ENCODE data around the gene TANGO2. TPM values are rescaled to one million over a fixed set of nuclear protein-coding genes. Genes with fewer than 3 reads are reported as not detected.

TANGO2 gene
- total RNA-seq, 1 experiment from 2014 or later: 14.6 TPM

- Histone ChIP-seq H2AFZ (ENCODE audit: low read length) (no peak overlapping the region), H3T11ph (ENCODE audit: low read length) (no peak overlapping the region), H2BK5ac (ENCODE audit: insufficient read length, low read length) (no peak overlapping the region), H3K27ac (ENCODE audit: insufficient read length, low read depth, low read length) (no peak overlapping the region), H2BK15ac (ENCODE audit: low read depth, low read length) (no peak overlapping the region), H4K91ac (ENCODE audit: insufficient read length, low read depth, low read length) (no peak overlapping the region), H3K9me3 (ENCODE audit: control insufficient read depth, low read depth, low read length) (no peaks in the 10 kb centered on the region), H3K56ac (ENCODE audit: insufficient read length, low read depth, low read length) (no peak overlapping the region), H3K9ac (ENCODE audit: extremely low read depth, insufficient read length, low read length) (no peak overlapping the region), H4K5ac (ENCODE audit: insufficient read length, low read depth, low read length) (no peak overlapping the region), H2BK120ac (ENCODE audit: low read depth, low read length, poor library complexity, severe bottlenecking) (no peak overlapping the region), H2AK5ac (ENCODE audit: insufficient read length, low read length) (no peak overlapping the region), H4K8ac (replicated peaks; ENCODE audit: insufficient read length, low read depth, low read length) (no peak overlapping the region), H3K18ac (ENCODE audit: insufficient read length, low read depth, low read length) (no peak overlapping the region), H3K14ac (ENCODE audit: insufficient read depth, low read length) (no peak overlapping the region), H2BK12ac (ENCODE audit: insufficient read length, low read depth, low read length) (no peak overlapping the region), H3K79me1 (ENCODE audit: insufficient read depth, low read depth, low read length, poor library complexity, severe bottlenecking) (peaks cover 3% of the 10 kb centered on the region), H2BK20ac (ENCODE audit: low read depth, low read length, poor library complexity, severe bottlenecking) (no peak overlapping the region), H3K4ac (ENCODE audit: low read depth, low read length) (no peak overlapping the region), H3K23ac (ENCODE audit: insufficient read length, low read depth, low read length) (no peak overlapping the region), H3K4me1 (ENCODE audit: insufficient read depth, low read length) (no peaks in the 10 kb centered on the region), H4K20me1 (ENCODE audit: control insufficient read depth, insufficient read depth, insufficient read length) (no peaks in the 10 kb centered on the region), H3K23me2 (ENCODE audit: insufficient read length, low read depth, low read length, poor library complexity, severe bottlenecking) (peaks cover 3% of the 10 kb centered on the region), H3K79me2 (ENCODE audit: insufficient read depth, low read length) (no peaks in the 10 kb centered on the region; the same call in 1 of the 2 replicates), H3K4me2 (ENCODE audit: insufficient read depth, insufficient read length, low read length) (no peak overlapping the region), H3K27me3 (ENCODE audit: insufficient read depth, low read length) (no peaks in the 10 kb centered on the region)
- H3K27ac Mint-ChIP-seq: peak overlapping the region; percentile 65 to 76 (median 75); a peak in 4 of 7 replicates
- no peaks in the 10 kb centered on the region for H3K9me3 Mint-ChIP-seq
- peaks cover 27 to 65% (median 53%) of the 10 kb centered on the region in 3 experiments; a peak in 6 of 7 replicates for H3K36me3 Mint-ChIP-seq (ENCODE audit: insufficient read depth in 1 of 3, low read depth in 3 of 3)
- TF ChIP-seq, protein P1, sequence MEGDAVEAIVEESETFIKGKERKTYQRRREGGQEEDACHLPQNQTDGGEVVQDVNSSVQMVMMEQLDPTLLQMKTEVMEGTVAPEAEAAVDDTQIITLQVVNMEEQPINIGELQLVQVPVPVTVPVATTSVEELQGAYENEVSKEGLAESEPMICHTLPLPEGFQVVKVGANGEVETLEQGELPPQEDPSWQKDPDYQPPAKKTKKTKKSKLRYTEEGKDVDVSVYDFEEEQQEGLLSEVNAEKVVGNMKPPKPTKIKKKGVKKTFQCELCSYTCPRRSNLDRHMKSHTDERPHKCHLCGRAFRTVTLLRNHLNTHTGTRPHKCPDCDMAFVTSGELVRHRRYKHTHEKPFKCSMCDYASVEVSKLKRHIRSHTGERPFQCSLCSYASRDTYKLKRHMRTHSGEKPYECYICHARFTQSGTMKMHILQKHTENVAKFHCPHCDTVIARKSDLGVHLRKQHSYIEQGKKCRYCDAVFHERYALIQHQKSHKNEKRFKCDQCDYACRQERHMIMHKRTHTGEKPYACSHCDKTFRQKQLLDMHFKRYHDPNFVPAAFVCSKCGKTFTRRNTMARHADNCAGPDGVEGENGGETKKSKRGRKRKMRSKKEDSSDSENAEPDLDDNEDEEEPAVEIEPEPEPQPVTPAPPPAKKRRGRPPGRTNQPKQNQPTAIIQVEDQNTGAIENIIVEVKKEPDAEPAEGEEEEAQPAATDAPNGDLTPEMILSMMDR (conservative IDR thresholded peaks at IDR 0.05): no peak
- H3K27me3 Mint-ChIP-seq (ENCODE audit: low read depth): no peaks in the 10 kb centered on the region; the same call in 1 of the 2 replicates
- WGBS (ENCODE audit: extremely low coverage, insufficient read length, low lambda C conversion rate): no CpG with 5 or more reads among the region's 7 CpGs
- no peak overlapping the region for H3K4me3 Mint-ChIP-seq
- no peak for DNase-seq
- no peaks in the 10 kb centered on the region; a peak in 2 of 4 replicates for H3K4me1 Mint-ChIP-seq
Measured at GRCh38 chr22:20111689-20112622, 91.0 kb downstream of the TANGO2 start.
